ENCODE data around the gene NDUFA11.

The NDUFA11 gene

GRCh38 chr19:5903624-5904351 lies at the start of gene NDUFA11:
NDUFA11 (minus strand) TSS chr19:5903790; CDS start chr19:5903708, 82 bp downstream.
- DNase-seq (ENCODE audit: low read depth, low spot score): peak; percentile 98

DNA sequence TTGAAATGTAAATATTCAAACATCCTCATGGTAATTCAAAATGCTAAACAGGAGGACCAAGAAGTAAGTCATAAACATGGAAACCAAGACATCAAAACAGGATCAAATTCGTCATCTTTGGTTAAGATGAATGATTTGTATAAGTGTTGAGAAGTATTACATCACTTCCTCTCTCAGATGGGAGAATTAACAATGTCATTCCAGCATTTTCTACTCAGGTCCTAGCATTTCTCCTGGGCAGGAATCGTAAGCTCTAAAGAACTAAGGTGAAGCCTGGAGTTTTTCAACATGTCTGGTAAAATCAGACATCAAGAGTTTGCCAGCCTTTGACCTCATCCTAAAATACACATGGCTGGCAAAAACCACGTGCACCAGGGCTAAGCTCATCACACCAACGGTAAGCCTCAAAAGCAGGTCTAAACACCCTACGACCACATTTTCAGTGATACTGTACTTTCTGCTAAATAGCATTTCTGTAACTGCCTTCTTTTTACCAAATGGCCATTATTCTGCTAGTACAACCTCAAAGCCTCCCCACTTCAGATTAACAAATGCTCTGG lies 49.5 kb upstream of the NDUFA11 start:
- DNase-seq (ENCODE audit: low read depth, low spot score): no peak

DNA sequence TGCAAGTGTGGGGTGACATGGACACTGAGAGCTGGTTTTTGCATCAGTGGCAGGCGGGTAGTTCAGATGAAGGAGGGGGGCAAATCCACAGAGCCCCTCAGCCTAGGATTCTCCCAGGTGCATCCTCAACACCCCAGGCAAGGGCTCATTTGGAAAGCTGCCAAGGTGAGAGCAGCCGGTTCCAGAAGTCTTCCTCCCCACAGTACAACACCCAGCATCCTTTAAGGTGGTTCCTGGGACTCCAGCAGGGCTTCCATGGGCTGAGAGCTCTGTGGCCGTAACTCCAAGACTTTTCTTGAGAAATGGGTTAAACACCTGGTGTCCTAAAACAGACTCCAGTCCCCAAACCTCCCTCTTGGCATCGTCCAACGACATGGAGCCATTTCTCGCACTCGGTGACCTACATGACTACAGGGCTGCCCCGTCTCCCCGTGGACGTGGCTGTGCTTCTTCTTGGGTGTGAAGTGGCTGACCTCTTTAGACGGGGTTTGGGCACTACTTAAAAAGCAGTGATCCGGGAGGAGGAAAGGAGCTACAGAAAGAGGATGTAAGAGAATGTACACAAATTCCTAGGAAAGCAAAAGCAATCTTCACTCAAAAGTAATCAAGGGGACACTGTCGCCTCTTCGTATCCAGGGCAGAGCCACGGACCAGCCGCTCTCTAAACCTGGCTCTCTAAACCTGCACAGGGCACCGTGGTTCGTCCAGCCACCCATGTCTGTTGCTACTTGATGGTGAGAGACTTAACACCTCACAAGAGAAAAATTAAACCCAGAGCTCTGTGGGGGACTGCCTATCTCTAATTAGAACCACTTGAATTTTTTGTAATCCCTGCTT lies 48.8 kb upstream of the NDUFA11 start:
- no peak for DNase-seq (ENCODE audit: low read depth, low spot score)

GRCh38 chr19:5951338-5951861 lies 47.8 kb upstream of the NDUFA11 start:
- DNase-seq (ENCODE audit: low read depth, low spot score): peak; percentile 49

- DNase-seq (ENCODE audit: low read depth, low spot score): no peak
Observed at GRCh38 chr19:5950741-5951140, 47.2 kb upstream of the NDUFA11 start.

DNA sequence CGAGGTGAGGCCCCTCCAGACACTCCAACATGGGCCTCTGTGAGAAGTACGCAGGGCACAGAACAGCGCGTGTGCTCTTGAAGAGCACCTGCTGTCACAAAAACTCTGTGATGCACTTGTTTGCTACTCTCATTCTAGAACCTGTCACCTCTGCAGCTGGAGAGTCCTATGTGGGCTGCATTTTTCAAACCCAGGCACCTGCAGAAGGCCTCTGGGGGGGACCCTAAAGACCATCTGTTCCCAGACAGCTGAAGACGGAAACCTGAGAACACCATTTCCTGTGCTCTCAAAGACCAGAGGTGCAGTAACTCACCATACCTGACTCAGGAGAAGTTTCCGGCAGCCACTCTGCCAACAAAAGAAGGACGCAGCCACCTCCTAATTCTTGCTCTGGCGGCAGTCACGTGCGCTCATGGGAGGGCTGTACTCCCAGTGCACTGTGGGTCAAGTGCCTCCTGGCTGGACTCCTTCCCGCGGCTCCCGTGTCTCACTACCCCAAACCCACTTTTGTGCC lies 46.3 kb upstream of the NDUFA11 start:
- no peak for DNase-seq (ENCODE audit: low read depth, low spot score)

GRCh38 chr19:5948752-5949564 lies 45.4 kb upstream of the NDUFA11 start:
- no peak for DNase-seq (ENCODE audit: low read depth, low spot score)

- DNase-seq (ENCODE audit: low read depth, low spot score): no peak
Observed at GRCh38 chr19:5947435-5947834, 43.8 kb upstream of the NDUFA11 start.

GRCh38 chr19:5943623-5944022 lies 40.0 kb upstream of the NDUFA11 start:
- no peak for DNase-seq (ENCODE audit: low read depth, low spot score)

DNA sequence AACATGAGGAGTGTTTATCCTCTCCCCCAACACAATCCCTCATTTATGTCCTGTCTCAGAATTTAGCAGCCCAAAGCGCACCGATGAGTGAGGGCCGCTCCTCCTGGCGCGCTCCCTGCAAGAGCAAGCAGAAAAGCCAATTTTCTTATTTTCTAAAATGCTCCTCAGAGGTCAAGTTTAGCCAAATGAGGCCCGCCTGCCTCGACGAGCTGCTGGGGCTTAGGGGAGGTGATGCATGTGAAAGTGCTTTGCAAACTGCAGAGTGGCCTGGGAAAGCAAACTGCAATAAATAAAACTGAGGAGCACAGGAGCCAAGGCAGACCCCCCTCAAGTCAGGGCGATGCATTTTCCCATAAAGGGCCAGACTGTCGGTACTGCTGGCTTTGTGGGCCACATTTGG lies 39.5 kb upstream of the NDUFA11 start:
- no peak for DNase-seq (ENCODE audit: low read depth, low spot score)

DNA sequence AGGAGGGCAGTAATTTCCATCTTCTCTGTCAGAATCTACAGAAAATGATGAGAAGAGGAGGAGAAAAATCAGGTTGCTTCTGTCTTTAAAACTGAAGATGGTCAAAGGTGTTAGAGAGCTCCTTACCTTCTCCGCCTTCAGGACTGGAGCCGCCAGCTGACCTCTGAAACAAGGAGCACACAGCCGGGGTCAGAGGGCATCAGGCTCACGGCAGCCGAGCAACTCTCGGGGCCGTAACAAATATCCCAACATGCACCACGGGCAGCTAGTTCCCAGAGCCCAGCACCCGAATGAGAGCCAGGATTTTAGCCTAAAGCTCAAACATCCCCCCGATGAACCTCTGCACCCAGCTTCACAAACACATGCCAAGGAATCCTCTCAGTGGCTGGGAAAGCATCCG lies 38.1 kb upstream of the NDUFA11 start:
- DNase-seq (ENCODE audit: low read depth, low spot score): no peak

GRCh38 chr19:5940260-5941208 lies 36.9 kb upstream of the NDUFA11 start:
- no peak for DNase-seq (ENCODE audit: low read depth, low spot score)

- no peak for DNase-seq (ENCODE audit: low read depth, low spot score)
Observed at GRCh38 chr19:5937550-5937949, 34.0 kb upstream of the NDUFA11 start.

DNA sequence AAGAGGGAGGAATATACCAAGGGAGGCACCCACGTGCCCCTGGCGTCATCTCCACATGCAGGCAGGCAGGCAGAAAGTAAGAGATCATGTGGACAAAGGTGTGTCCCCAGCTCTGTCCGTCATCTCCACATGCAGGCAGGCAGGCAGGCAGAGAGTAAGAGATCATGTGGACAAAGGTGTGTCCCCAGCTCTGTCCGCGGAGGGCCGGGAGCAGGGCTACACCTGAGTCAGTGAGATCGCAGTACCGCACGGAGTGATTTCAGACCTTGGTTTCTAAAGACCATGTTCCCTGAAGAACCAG lies 32.7 kb upstream of the NDUFA11 start:
- no peak for DNase-seq (ENCODE audit: low read depth, low spot score)

- DNase-seq (ENCODE audit: low read depth, low spot score): no peak
Observed at GRCh38 chr19:5935473-5936291, 32.1 kb upstream of the NDUFA11 start.

DNA sequence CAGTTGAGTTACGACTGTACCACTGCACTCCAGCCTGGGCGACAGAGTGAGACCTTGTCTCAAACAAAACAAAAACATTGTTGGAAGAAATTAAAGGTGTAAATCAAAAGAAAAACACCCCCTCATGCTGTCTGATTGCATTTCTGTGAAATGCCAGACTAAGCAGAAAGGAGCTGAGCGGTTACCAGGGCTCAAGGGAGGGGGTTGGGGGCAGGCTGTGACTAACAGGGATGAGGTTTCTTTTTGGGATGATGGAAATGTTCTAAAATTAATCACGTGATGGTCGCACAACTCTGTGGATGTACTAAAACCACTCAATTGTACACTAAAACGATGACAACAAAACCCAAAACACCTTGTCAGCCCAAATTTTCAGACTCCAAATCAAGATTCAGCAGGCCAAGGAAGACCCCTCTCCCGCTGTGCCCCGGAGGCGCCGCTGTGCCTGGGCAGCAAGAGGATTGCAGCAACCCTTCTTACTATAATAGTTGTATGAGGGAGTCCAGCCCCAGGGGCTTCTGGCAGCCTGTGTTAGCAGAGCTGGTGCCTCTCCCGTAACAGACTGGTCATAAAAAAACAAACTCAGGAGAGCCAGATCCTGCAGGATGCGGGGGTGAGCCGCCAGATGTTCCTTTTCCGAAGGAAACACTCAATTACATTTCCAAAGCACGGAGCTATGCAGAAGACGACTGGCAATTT lies 31.3 kb upstream of the NDUFA11 start:
- peak; percentile 51 for DNase-seq (ENCODE audit: low read depth, low spot score)

DNA sequence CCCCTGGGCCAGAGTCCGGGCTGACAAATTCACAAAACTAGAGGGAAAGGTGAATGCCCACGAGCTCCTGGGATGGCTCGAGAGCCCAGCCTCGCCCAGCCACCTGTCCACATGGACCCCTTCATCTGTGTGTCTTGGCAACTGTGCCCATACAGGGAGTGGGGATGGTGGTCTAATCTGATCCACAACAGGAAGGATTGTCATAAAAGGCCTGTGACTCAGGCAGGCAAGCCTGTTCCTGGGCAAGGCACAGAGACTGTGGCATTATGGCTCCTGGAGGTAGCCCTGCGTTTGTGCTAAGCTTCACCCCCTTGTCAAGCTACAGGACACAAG lies 30.4 kb upstream of the NDUFA11 start:
- no peak for DNase-seq (ENCODE audit: low read depth, low spot score)

DNA sequence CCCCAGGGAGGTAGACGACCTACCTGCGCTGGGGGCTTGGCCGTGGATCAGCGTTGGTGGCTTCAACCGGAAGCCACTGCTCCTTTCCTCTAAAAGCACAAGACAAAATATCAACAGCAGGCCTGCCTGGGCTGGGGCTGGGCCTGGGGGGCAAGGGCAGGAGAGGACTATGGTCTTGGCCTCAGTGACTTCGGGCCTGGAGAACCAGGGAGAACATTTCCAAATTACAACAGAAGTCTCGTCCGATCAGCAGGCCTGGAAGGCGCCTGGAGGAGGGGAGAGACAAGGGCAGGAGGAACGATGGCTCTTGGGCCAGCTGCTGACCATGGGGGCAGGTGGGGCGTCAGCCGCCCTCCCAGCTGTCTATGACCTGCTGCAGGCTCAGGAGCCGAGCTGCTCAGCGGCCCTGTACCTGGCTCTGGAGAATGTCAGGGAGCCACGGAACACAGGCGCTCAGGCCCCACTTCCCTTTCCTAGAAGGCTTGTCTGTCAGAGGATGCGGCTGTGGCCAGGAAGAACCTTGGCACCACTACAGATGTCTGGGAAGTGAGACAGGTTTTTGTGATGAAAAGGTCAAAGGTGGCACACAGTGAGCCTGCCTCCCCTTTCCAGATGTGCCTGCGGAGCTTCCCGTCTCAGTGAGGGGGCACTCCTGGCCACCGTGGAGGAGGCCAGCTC lies 29.9 kb upstream of the NDUFA11 start:
- DNase-seq (ENCODE audit: low read depth, low spot score): no peak

Data from ELF-1 (cell line).